Activated naive CD8-positive, alpha-beta T cell treated with anti-CD3 and anti-CD28 coated beads for 36 hours (primary cell): ENCODE data around the gene DKC1. TPM values are rescaled to one million over a fixed set of nuclear protein-coding genes. Genes with fewer than 3 reads are reported as not detected.

ENCODE experiments used
- DNase-seq: peaks from one replicate; pipeline ENCODE4 v3.0.0; 2021
- H3K27ac Mint-ChIP-seq: one replicate; pipeline ENCODE4 v1.8.0; 2022; ENCODE audit warnings: mild to moderate bottlenecking, moderate library complexity, mixed read lengths
- H3K27me3 Mint-ChIP-seq: one replicate; pipeline ENCODE4 v1.8.0; 2022; ENCODE audit warnings: mild to moderate bottlenecking, mixed read lengths
- H3K36me3 Mint-ChIP-seq: one replicate; pipeline ENCODE4 v1.8.0; 2021; ENCODE audit warnings: mild to moderate bottlenecking, mixed read lengths
- H3K4me1 Mint-ChIP-seq: one replicate; pipeline ENCODE4 v1.8.0; 2021; ENCODE audit warnings: mixed read lengths
- H3K4me3 Mint-ChIP-seq: one replicate; pipeline ENCODE4 v1.8.0; 2022; ENCODE audit warnings: mild to moderate bottlenecking, moderate library complexity, mixed read lengths
- H3K9me3 Mint-ChIP-seq: one replicate; pipeline ENCODE4 v1.8.0; 2022; ENCODE audit warnings: mixed read lengths
- total RNA-seq, 2 experiments: library from RNA; stranded (reverse); gene quantifications; one replicate each; pipeline ENCODE4 v1.2.3, GENCODE V29; 2021

The DKC1 gene
- 100 to 1,000 TPM; 181 to 190 TPM for total RNA-seq

DNA sequence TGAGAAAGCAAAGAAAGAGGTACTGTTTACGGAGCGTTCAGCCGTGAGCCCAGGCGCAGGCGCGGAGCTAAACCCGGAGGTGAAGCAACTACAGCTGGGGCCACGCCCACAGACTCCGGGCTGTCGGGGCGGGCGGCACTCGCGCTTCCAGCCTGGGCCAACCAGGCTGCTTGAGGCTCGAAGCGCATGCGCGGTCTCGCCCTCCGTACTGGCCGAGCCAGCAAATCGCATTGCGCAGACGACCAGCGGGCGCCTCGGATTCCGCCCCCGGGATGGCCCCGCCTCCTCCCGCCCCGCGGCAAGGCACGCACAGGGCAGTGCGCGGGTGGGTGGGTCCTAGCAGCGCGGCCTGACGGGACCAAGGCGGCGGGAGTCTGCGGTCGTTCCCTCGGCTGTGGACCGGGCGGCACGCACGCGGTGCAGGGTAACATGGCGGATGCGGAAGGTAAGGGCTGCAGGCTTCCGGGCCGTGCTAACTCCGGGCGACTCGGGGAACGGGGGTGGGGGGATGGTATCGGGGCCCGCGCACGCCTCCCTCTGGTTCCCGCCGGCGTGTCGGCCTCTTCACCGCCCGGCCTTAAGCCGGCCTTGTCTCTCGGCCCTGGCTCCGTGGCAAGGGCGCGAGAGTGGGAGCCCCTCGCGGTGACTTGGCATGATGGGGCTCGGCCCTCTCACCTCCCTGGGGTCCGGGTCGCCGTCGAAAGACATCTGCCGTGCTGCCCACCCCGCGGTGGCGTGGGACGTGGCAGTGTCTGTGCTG, at the start of gene DKC1:
Gene DKC1 (plus strand): TSS at position 328 of the 760 bp plus-strand sequence. CDS start 102 bp downstream, at position 430.
- H3K9me3 Mint-ChIP-seq: no peaks in the 10 kb centered on the region
- no peaks in the 10 kb centered on the region for H3K27me3 Mint-ChIP-seq
- peaks cover 31% of the 10 kb centered on the region for H3K4me1 Mint-ChIP-seq
- peak within 1 kb of the TSS; percentile 88 for H3K4me3 Mint-ChIP-seq
- peaks cover 28% of the 10 kb centered on the region for H3K36me3 Mint-ChIP-seq
- H3K27ac Mint-ChIP-seq: peak within 1 kb of the TSS; percentile 95
- DNase-seq: peak; percentile 96

DNA sequence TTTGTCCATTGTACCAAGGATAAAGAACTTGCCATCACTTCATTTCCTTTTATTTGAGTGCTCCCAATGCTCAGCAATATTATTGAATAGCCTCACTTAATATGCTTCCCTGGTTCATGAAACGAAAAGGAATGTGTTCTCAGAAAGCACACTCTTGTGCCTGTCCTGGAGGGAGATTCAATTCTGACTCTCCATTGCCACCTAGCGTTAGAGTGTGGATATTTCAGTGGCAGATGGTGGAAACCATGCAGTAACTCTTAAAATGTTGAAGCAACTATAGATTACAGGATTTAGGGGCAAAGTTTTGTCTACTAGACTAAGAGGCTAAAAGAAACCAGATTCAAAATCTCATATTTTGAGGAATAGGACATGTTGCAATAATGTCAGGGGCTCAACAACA, 47.7 kb upstream of the DKC1 start:
- H3K27ac Mint-ChIP-seq: no peak overlapping the region
- H3K4me1 Mint-ChIP-seq: peaks cover 40% of the 10 kb centered on the region
- no peaks in the 10 kb centered on the region for H3K9me3 Mint-ChIP-seq
- DNase-seq: no peak
- H3K4me3 Mint-ChIP-seq: no peak overlapping the region
- H3K27me3 Mint-ChIP-seq: no peaks in the 10 kb centered on the region
- peaks cover 11% of the 10 kb centered on the region for H3K36me3 Mint-ChIP-seq

DNA sequence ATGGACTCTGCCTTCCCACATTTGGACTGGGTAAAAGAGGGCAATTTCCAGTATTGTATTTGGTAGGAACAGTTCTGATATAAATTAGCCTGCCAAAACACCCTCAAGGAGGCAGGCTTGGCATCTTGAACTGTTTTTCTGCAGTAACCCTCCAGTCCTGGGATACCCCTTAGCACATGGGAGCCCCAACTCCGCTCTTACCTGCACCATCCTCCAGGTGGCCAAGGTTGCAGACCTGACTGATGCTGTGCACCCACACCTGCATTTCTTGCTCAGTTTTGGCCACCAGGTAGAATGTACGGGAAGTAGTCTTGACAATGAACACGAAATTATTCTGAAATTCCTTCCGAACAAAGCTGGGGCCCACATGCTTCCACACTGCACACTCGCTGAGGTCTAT, 46.8 kb upstream of the DKC1 start:
- DNase-seq: no peak
- Mint-ChIP-seq H3K4me3 (no peak overlapping the region), H3K4me1 (peaks cover 39% of the 10 kb centered on the region), H3K9me3 (no peaks in the 10 kb centered on the region), H3K27me3 (no peaks in the 10 kb centered on the region), H3K27ac (no peak overlapping the region), H3K36me3 (peaks cover 10% of the 10 kb centered on the region)

DNA sequence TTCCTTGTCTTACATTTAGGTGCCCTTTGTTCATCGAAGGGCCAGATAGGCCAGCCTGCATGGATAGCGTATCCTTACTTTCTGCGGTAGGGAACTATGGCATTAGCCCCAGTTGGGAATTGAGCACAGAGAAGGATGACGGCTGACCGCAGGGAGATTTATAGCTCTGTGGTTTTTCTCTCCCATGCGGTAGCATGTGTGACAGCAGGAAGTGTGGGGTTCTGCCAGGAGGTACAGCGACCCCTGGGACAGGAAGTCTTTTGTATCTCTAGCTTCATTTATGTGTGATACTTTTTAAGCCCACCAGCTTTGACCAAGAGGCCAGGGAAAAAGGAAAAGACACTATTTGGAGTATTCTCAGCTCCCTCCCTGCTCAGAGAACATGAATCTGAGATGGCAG, 44.8 kb upstream of the DKC1 start:
- Mint-ChIP-seq H3K36me3 (peaks cover 1% of the 10 kb centered on the region), H3K4me1 (peaks cover 28% of the 10 kb centered on the region), H3K4me3 (no peak overlapping the region), H3K27ac (peak overlapping the region; percentile 87), H3K27me3 (no peaks in the 10 kb centered on the region), H3K9me3 (no peaks in the 10 kb centered on the region)
- no peak for DNase-seq

DNA sequence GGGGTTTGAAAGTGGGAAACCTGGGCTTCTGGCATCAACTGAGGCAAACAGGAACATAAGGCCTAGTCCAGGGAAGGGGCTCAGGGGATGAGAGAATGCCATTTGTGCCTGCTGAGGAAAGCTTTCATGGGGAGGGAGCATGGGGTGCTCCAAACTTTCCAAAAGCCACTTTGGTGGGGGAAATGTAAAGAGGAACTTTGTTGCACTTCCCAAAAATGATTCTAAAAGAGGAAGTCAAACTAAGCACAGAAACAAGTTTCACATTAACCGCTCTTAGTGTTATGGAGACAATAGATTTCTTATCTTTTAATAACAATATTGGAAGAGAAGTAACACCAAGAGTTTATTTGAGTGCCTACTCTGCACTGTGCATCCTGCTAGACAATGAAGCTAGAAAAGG, 44.0 kb upstream of the DKC1 start:
- H3K27ac Mint-ChIP-seq: peak overlapping the region; percentile 87
- H3K4me3 Mint-ChIP-seq: no peak overlapping the region

DNA sequence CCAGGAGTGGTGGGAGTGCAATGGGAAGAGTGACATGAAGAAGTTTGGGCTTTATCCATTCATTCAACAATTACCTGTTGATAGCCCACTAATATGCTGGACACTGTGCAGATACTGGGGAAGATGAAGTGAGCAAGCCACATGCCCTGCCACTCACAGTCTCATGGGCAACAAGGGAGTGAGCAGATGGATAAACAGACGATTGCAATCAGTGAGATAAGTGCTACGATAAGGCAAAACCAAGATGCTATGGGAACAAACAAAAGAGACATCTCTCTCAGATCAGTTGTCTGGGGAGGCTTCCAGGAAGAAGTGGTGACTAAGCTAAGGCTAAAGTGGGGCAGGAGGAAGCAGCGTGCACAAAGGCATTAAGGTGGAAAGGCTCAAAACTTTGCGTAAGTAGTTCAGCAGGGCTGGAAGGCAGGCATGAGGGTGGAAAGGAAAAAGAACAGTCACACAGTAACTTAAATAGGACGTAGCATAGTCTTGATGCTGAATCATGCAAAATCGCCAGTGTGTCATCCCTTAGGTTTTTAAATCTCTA, 43.5 kb upstream of the DKC1 start:
- Mint-ChIP-seq H3K4me3 (peak overlapping the region; percentile 30), H3K9me3 (no peaks in the 10 kb centered on the region), H3K27ac (peak overlapping the region; percentile 87), H3K27me3 (no peaks in the 10 kb centered on the region), H3K4me1 (peaks cover 24% of the 10 kb centered on the region), H3K36me3 (peaks cover 1% of the 10 kb centered on the region)
- no peak for DNase-seq

More for the DNA sequence above, 44.0 kb upstream of the DKC1 start:
- no peak for DNase-seq
- no peaks in the 10 kb centered on the region for H3K9me3 Mint-ChIP-seq
- no peaks in the 10 kb centered on the region for H3K27me3 Mint-ChIP-seq
- H3K4me1 Mint-ChIP-seq: peaks cover 24% of the 10 kb centered on the region
- peaks cover 1% of the 10 kb centered on the region for H3K36me3 Mint-ChIP-seq

DNA sequence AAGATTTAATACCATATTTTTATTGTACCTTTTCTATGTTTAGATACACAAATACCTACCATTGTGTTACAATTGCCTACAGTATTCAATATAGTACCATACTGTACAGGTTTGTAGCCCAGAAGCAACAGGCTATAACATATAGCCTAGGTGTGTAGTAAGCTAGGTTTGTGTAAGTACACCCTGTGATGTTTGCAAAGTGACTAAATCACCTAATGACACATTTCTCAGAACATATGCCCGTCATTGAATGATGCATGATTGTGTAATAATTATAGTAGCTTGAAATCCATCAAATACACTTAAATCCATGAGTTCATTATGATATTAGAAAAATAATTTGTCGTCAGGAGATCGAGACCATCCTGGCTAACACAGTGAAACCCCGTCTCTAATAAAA, 42.6 kb upstream of the DKC1 start:
- Mint-ChIP-seq H3K4me1 (peaks cover 33% of the 10 kb centered on the region), H3K9me3 (no peaks in the 10 kb centered on the region), H3K36me3 (peaks cover 1% of the 10 kb centered on the region), H3K27me3 (no peaks in the 10 kb centered on the region), H3K4me3 (no peak overlapping the region), H3K27ac (no peak overlapping the region)
- no peak for DNase-seq

DNA sequence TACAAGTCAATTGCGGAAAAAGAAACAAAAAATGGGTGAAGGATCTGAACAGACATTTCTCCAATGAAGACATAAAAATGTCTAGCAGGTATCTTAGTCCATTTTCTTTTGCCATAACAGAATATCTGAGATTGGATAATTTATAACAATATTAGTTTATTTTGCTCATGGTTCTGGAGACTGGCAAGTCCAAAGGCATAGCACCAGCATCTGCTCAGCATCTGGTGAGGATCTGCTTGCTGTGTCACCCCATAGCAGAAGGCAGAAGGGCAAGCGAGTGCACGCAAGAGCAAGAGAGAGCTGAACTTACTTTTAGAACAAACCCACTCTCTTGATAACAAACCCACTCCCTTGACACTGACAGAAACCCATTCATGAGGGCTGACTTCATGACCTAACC, 41.5 kb upstream of the DKC1 start:
- peaks cover 4% of the 10 kb centered on the region for H3K36me3 Mint-ChIP-seq
- no peaks in the 10 kb centered on the region for H3K9me3 Mint-ChIP-seq
- no peak overlapping the region for H3K27ac Mint-ChIP-seq
- H3K4me3 Mint-ChIP-seq: no peak overlapping the region
- H3K4me1 Mint-ChIP-seq: peaks cover 44% of the 10 kb centered on the region
- no peak for DNase-seq
- H3K27me3 Mint-ChIP-seq: no peaks in the 10 kb centered on the region

DNA sequence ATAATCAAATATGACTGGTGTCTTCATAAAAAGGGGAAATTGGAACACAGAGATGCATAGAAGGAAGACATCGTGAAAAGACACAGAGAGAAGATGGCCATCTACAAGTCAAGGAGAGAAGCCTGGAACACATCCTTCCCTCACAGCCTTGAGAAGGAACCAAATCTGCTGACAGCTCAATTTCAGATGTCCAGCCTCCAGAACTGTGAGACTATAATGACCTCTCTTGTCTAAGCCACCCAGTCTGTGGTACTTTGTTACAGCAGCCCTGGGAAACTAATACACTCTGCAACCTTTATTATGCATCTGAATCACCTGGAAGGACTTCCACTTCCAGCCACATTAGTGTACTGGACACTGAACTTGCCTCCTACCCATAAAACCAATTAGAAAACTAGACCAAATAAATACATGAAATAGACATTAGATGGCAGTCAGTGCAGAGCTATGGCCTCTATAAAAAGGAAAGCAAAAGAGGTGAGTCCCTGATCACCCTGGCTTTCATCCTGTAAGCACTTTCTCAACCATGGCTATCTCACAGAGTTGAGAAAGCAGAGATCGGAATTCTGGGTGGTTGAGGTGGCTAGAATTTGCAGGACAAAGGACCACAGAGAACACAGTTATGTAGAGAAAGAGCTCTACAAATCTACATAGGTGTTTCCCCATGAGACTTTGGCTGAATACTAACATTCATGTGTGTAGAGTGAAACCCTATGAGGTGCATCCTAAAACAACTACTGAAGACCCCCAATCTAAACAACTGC, 37.5 kb upstream of the DKC1 start:
- H3K4me3 Mint-ChIP-seq: no peak overlapping the region
- DNase-seq: no peak
- H3K9me3 Mint-ChIP-seq: no peaks in the 10 kb centered on the region
- no peaks in the 10 kb centered on the region for H3K27me3 Mint-ChIP-seq
- peak overlapping the region; percentile 62 for H3K27ac Mint-ChIP-seq
- peaks cover 3% of the 10 kb centered on the region for H3K36me3 Mint-ChIP-seq
- peaks cover 48% of the 10 kb centered on the region for H3K4me1 Mint-ChIP-seq

DNA sequence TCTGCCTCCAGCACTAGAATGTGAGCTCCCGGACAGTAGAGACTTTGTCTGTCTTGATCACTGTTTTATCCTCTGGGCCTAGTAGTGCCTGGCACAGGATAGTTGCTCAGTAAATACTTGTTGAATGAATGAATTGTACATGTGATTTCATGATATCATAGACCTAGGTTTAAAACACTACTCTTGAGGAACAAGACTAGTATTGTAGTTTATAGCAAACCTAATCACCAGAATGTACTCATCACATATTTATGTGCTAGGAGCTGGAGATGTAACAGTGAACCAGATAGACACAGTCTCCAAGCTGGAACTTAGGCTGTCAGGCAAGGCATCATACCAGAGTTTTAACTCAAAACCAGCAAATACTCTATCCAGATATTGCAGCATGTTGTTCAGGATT, 35.2 kb upstream of the DKC1 start:
- Mint-ChIP-seq H3K27me3 (no peaks in the 10 kb centered on the region), H3K36me3 (peaks cover 3% of the 10 kb centered on the region), H3K4me1 (peaks cover 69% of the 10 kb centered on the region), H3K27ac (no peak overlapping the region), H3K4me3 (no peak overlapping the region), H3K9me3 (no peaks in the 10 kb centered on the region)
- no peak for DNase-seq

DNA sequence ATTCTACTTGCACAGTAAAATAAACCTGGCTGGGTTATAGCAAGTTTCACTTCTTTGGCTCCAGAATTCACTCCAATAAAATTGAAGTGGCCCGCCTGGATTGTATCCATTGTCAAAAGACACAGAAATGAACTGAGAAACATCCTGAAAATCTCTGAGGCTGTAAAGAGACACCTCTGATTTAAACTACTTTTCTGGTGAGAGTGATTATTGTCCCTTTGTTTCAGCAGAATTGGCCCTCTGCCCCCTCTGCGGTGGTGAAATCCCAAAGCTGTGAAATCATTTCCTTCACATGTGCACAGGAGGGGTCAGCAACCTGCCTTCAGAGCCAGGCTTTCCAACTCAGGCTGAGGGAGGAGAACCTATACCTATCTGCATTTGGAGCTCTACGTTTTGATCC, 34.8 kb upstream of the DKC1 start:
- DNase-seq: no peak
- no peak overlapping the region for H3K27ac Mint-ChIP-seq
- H3K4me3 Mint-ChIP-seq: no peak overlapping the region
- H3K27me3 Mint-ChIP-seq: no peaks in the 10 kb centered on the region
- peaks cover 74% of the 10 kb centered on the region for H3K4me1 Mint-ChIP-seq
- peaks cover 3% of the 10 kb centered on the region for H3K36me3 Mint-ChIP-seq
- H3K9me3 Mint-ChIP-seq: no peaks in the 10 kb centered on the region

DNA sequence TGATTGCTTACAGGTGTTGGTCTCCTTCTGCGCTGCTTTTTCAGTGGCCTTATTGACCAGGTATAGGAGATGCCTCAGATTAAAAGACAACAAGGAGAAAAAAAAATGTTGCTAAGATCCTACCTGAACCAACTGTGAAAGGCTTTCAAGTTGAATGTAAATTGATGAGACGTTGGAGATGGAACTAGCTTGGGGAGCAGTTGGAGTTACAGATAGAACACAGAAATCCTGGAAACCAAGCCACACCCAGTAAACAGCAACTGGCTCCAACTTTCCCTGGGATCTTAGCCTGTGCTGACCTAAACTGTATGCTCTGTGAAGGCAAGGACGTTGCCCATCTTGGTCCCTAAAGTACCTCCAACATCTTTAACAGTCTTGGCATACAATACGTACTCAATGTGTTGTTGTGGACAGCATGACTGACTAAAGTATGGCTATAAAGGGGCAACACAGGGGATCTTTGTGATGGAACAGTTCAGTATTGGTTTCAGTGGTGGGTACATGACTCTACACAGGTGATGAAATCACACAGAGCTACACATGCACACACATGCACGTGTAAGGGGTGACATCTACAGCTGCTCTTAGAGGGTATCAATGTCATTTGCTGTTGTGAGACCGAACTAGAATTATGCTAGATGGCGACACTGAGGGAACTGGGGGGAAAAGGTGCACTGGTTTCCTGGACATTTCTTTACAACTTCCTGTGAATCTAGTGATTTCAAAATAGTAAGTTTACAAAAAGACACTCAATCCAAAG, 34.1 kb upstream of the DKC1 start:
- DNase-seq: no peak
- no peak overlapping the region for H3K27ac Mint-ChIP-seq
- no peaks in the 10 kb centered on the region for H3K9me3 Mint-ChIP-seq
- peaks cover 3% of the 10 kb centered on the region for H3K36me3 Mint-ChIP-seq
- peaks cover 78% of the 10 kb centered on the region for H3K4me1 Mint-ChIP-seq
- H3K27me3 Mint-ChIP-seq: no peaks in the 10 kb centered on the region
- H3K4me3 Mint-ChIP-seq: no peak overlapping the region

DNA sequence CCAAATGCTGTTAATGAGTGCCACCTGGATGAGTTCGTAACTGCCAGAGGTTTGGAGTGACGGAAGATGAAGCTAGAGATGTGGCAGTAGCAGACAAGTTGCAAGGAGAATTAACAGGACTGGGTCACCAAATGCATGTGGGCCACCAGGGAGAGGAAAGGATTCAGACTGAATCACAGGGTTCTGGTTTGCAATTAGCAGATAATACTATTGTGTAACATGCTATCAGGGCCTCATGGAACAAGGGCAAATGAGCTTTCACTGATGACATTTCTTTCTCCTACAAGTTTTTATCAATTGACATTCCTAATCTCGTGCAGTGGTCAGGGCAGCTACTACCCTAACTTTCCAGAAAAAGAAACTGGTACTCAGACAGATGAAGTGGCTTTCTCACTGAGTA, 33.2 kb upstream of the DKC1 start:
- H3K36me3 Mint-ChIP-seq: peaks cover 3% of the 10 kb centered on the region
- peaks cover 84% of the 10 kb centered on the region for H3K4me1 Mint-ChIP-seq
- H3K27ac Mint-ChIP-seq: peak overlapping the region; percentile 23
- H3K4me3 Mint-ChIP-seq: no peak overlapping the region
- no peaks in the 10 kb centered on the region for H3K27me3 Mint-ChIP-seq
- DNase-seq: no peak
- no peaks in the 10 kb centered on the region for H3K9me3 Mint-ChIP-seq

DNA sequence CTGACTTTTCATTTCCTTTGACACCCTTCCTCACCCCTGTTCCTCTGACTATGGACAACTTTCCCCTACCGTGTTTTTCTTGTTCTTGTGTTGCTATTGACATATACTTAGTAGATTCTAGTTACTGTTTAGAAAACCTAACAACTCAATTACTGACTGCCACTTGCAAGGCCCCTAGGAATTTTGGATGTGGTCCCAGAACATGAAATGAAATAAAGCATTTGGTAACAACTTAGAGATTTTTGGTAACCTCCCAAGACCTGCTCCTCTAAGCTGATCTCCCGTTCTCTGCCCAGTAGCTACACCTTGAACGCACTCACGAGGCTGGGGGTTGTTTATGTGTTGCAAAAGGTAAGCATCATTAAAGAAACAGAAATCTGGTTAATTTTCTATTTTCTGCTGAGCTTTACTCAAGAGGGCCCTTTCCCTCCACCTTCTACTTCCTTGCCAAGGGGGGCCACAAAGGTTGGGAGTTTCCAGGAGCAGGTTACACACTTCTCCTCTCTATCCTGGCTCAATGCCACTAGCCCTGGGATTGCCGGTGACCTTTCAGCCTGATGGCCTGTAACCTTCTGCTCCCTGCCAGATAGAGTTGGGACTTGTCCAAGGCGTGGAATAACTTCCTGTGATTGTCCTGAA, 32.3 kb upstream of the DKC1 start:
- Mint-ChIP-seq H3K36me3 (peaks cover 3% of the 10 kb centered on the region), H3K4me1 (peaks cover 84% of the 10 kb centered on the region), H3K4me3 (no peak overlapping the region), H3K9me3 (no peaks in the 10 kb centered on the region), H3K27ac (peak overlapping the region; percentile 11), H3K27me3 (no peaks in the 10 kb centered on the region)
- DNase-seq: no peak
